GM12872 (cell line): ENCODE data around the gene CDCA5.

ENCODE experiments used
- TF ChIP-seq, protein P1 (sequence below): IDR thresholded peaks from 3 replicates; pipeline ENCODE4 v1.5.1; 2011; ENCODE audit warnings: low read depth, mild to moderate bottlenecking, low read length, moderate library complexity; ENCODE audit not compliant: insufficient read depth

The CDCA5 gene

DNA sequence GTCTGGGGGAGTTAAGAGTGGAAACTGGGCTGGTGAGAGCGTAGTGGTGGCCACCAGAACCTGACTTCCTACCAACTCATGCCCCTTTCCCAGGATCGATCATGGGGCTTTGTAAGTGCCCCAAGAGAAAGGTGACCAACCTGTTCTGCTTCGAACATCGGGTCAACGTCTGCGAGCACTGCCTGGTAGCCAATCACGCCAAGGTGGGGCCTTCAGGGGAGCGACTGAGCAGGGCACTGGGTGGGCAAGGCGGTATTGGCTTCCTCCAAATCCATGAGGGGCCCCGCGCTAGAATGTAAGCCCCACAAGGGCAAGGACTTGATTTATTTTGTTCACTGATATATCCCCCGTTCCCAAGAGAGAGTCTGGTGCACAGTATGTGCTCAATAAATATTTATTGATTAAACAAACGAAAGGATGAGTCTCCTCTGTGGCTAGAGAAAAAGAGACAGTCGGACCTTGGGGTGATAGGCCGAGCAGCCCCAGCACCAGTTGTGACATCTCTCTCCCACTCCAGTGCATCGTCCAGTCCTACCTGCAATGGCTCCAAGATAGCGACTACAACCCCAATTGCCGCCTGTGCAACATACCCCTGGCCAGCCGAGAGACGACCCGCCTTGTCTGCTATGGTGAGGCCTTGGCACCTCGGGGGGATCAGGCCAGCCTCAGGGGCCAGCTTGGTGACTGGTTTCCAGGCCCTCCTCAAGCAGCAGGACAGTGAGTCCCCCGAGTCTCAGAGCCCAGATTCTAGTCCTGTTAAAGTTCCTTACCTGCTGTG, 947 bp upstream of the CDCA5 start:
- TF ChIP-seq, protein P1, sequence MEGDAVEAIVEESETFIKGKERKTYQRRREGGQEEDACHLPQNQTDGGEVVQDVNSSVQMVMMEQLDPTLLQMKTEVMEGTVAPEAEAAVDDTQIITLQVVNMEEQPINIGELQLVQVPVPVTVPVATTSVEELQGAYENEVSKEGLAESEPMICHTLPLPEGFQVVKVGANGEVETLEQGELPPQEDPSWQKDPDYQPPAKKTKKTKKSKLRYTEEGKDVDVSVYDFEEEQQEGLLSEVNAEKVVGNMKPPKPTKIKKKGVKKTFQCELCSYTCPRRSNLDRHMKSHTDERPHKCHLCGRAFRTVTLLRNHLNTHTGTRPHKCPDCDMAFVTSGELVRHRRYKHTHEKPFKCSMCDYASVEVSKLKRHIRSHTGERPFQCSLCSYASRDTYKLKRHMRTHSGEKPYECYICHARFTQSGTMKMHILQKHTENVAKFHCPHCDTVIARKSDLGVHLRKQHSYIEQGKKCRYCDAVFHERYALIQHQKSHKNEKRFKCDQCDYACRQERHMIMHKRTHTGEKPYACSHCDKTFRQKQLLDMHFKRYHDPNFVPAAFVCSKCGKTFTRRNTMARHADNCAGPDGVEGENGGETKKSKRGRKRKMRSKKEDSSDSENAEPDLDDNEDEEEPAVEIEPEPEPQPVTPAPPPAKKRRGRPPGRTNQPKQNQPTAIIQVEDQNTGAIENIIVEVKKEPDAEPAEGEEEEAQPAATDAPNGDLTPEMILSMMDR, result no peak

- TF ChIP-seq, protein P1, result no peak
Observed at GRCh38 chr11:65083134-65083833, 556 bp downstream of the CDCA5 start.

- TF ChIP-seq, protein P1, result no peak
Observed at GRCh38 chr11:65078786-65079342, 5.0 kb downstream of the CDCA5 start.

GRCh38 chr11:65078151-65078550, 5.7 kb downstream of the CDCA5 start:
- TF ChIP-seq, protein P1, result peak; percentile 89

DNA sequence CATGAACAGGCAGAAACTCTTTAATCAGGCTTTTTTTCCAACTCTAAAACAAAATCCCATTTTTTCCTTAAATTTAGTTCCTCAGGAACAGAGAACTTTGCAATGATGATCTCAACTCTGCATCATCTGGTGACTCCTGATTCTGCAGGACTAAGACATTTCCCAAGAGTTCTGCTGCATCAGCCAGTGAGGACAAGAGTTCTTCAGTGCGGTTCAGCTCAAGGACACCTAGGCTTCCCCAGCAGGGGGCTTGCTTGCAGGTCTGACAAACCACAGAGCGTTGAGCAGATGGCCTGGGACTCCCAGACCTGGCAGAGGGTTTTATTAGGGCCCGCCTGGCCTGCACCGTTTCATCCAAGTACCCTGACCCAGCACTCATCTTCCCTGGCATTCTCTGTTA, 6.4 kb downstream of the CDCA5 start:
- TF ChIP-seq, protein P1, result no peak

- TF ChIP-seq, protein P1, result no peak
Observed at GRCh38 chr11:65072631-65072966, 11.2 kb downstream of the CDCA5 start.

DNA sequence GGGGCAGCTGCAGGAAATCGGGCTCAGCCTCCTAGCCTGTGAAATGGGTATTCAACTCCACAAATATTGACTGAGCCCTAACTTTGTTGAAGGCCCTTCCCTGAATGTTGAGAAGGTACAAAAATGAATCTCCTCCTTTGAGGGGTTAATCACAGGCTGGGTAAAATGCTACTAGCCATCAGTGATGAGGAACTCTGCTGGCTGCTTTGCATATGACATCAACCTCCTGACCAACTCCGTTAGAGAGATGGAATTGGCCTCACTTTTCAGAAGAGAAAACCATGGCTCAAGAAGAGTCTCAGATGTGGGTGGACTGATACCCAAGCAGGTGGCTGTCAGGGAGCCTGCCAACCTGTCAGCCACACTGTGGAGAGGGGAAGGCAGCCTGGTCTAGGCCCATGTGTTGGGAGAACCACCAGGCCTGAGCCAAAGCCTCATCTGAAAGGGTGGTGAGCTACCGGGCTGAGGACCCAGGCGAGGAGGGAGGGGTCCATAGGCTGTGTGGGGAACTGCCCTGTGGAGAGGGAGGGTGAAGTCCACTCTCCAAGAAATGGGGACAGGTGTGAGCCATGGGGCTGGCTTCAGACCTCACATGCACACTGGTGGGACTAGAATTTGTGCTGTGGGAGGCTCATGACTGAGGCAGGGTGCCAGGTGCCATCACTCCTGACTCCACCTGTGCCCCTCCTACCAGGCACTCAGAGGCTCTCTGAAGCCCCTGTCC, 11.8 kb downstream of the CDCA5 start:
- TF ChIP-seq, protein P1, result no peak
